Uterus (tissue), 2 donors: Measurements from ENCODE around the gene RELT.

Source experiments
- CTCF ChIP-seq, 4 experiments: fragments of 200-600 bp in 2 of 4; fragments of 450-650 bp in 2 of 4; sonication (generic) in 2 of 4; IDR thresholded peaks; one replicate each; pipeline ENCODE4 v1.5.1; 2016 to 2019; ENCODE audit warnings: antibody characterized with exemption in 4 of 4, mild to moderate bottlenecking in 2 of 4, moderate library complexity in 1 of 4
- POLR2A ChIP-seq, 2 donors: fragments of 450-650 bp; IDR thresholded peaks; one replicate each; pipeline ENCODE4 v1.6.1; 2016; ENCODE audit warnings: antibody characterized with exemption in 2 of 2, mild to moderate bottlenecking in 1 of 2, moderate library complexity in 1 of 2

- no peak for TF ChIP-seq POLR2A (IDR thresholded peaks at IDR 0.05)
- TF ChIP-seq CTCF (IDR thresholded peaks at IDR 0.05) = no peak
Measured at GRCh38 chr11:73381589-73381988, 5.4 kb downstream of the RELT start.
